ENCODE data around the gene HAVCR1. TPM values are rescaled to one million over a fixed set of nuclear protein-coding genes. Genes with fewer than 3 reads are reported as not detected.
"Not testable (repeated sequence)": the region's sequence is repeated elsewhere in the genome, so short reads cannot be mapped to it uniquely, and the experiment has no call there.

The HAVCR1 gene
- total and polyA plus RNA-seq, 2 experiments from 2014 or later = not detected

DNA sequence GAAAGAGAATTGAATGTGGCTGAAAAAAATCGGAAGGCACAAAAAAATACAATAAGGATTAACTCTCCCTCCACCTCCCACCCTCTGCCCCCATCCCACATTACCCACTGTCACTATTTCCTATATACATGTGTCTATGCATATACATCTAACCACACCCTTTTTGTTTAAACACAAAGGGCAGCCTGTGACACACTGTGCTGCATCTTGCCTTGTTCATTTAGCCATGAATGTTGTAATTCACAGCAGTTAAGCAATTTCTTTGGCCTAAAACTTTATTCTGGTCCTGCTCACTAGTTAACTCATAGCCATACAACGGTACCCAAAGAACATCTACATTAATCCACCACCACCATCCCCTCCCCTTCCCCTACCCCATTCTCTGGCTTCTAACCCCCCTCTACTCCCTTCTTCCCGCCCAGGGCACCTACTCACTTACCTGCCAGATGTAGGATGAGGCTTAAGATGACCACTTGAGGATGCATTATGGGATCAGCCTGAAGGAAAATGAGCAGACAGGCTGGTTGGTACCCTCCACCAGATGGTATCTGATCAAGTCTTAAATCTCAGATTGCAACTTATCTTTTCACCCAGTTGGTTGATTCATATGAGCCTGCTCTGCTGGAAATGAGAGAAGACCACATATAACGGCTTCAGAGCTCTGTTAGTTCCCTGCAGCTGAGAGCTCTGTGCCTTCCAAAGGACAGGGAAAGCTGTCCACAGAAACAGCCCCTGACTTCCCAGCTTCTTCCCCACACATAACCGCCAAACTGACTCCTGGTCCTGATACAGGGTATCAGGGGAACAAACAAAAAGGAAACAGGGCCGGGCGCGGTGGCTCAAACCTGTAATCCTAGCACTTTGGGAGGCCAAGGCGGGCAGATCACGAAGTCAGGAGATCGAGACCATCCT, 1.2 kb downstream of the HAVCR1 start:
- Mint-ChIP-seq H3K27me3 (ENCODE audit: insufficient read depth, low read depth, poor library complexity) (peaks cover 2% of the 10 kb centered on the region), H3K4me3 (no peak overlapping the region), H3K36me3 (ENCODE audit: low read depth) (no peaks in the 10 kb centered on the region), H3K27ac (no peak overlapping the region), H3K4me1 (no peaks in the 10 kb centered on the region), H3K9me3 (no peaks in the 10 kb centered on the region)
- H3F3A ChIP-seq (replicated peaks; ENCODE audit: low read depth) = no peaks in the 10 kb centered on the region
- H3K4me2 ChIP-seq = no peak overlapping the region
- no peaks in the 10 kb centered on the region for H3K27me3 ChIP-seq (ENCODE audit: insufficient read depth)
- peak overlapping the region; percentile 32; the same call in 1 of the 2 replicates for H2AFZ ChIP-seq
- H3K4me3 ChIP-seq = no peak overlapping the region
- no peaks in the 10 kb centered on the region for H3K9me2 ChIP-seq (ENCODE audit: insufficient read depth)
- H3K4me1 ChIP-seq (ENCODE audit: insufficient read depth) = no peaks in the 10 kb centered on the region
- DNase-seq (ENCODE audit: low spot score) (no peak), ATAC-seq (no peak)
- no peaks in the 10 kb centered on the region for H3K36me3 ChIP-seq (ENCODE audit: insufficient read depth)
- no peaks in the 10 kb centered on the region for H4K20me1 ChIP-seq (replicated peaks; ENCODE audit: insufficient read depth)
- TF ChIP-seq, protein P1, sequence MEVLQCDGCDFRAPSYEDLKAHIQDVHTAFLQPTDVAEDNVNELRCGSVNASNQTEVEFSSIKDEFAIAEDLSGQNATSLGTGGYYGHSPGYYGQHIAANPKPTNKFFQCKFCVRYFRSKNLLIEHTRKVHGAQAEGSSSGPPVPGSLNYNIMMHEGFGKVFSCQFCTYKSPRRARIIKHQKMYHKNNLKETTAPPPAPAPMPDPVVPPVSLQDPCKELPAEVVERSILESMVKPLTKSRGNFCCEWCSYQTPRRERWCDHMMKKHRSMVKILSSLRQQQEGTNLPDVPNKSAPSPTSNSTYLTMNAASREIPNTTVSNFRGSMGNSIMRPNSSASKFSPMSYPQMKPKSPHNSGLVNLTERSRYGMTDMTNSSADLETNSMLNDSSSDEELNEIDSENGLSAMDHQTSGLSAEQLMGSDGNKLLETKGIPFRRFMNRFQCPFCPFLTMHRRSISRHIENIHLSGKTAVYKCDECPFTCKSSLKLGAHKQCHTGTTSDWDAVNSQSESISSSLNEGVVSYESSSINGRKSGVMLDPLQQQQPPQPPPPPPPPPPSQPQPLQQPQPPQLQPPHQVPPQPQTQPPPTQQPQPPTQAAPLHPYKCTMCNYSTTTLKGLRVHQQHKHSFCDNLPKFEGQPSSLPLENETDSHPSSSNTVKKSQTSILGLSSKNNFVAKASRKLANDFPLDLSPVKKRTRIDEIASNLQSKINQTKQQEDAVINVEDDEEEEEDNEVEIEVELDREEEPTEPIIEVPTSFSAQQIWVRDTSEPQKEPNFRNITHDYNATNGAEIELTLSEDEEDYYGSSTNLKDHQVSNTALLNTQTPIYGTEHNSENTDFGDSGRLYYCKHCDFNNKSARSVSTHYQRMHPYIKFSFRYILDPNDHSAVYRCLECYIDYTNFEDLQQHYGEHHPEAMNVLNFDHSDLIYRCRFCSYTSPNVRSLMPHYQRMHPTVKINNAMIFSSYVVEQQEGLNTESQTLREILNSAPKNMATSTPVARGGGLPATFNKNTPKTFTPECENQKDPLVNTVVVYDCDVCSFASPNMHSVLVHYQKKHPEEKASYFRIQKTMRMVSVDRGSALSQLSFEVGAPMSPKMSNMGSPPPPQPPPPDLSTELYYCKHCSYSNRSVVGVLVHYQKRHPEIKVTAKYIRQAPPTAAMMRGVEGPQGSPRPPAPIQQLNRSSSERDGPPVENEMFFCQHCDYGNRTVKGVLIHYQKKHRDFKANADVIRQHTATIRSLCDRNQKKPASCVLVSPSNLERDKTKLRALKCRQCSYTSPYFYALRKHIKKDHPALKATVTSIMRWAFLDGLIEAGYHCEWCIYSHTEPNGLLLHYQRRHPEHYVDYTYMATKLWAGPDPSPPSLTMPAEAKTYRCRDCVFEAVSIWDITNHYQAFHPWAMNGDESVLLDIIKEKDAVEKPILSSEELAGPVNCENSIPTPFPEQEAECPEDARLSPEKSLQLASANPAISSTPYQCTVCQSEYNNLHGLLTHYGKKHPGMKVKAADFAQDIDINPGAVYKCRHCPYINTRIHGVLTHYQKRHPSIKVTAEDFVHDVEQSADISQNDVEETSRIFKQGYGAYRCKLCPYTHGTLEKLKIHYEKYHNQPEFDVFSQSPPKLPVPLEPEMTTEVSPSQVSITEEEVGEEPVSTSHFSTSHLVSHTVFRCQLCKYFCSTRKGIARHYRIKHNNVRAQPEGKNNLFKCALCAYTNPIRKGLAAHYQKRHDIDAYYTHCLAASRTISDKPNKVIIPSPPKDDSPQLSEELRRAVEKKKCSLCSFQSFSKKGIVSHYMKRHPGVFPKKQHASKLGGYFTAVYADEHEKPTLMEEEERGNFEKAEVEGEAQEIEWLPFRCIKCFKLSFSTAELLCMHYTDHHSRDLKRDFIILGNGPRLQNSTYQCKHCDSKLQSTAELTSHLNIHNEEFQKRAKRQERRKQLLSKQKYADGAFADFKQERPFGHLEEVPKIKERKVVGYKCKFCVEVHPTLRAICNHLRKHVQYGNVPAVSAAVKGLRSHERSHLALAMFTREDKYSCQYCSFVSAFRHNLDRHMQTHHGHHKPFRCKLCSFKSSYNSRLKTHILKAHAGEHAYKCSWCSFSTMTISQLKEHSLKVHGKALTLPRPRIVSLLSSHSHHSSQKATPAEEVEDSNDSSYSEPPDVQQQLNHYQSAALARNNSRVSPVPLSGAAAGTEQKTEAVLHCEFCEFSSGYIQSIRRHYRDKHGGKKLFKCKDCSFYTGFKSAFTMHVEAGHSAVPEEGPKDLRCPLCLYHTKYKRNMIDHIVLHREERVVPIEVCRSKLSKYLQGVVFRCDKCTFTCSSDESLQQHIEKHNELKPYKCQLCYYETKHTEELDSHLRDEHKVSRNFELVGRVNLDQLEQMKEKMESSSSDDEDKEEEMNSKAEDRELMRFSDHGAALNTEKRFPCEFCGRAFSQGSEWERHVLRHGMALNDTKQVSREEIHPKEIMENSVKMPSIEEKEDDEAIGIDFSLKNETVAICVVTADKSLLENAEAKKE (CRISPR knock-in tag; IDR thresholded peaks at IDR 0.05) = no peak
- TF ChIP-seq JUNB (IDR thresholded peaks at IDR 0.05; ENCODE audit: unreplicated experiment) (no peak), EZH2 (IDR thresholded peaks at IDR 0.05; ENCODE audit: low read depth, unreplicated experiment) (no peak), POLR2AphosphoS5 (IDR thresholded peaks at IDR 0.05; ENCODE audit: low read depth) (no peak), ZNF114 (CRISPR knock-in tag; IDR thresholded peaks at IDR 0.05) (no peak), CREB1 (CRISPR knock-in tag; IDR thresholded peaks at IDR 0.05; ENCODE audit: low read depth) (no peak), NANOG (IDR thresholded peaks at IDR 0.05; ENCODE audit: borderline replicate concordance) (no peak)
- TF ChIP-seq, protein P2, sequence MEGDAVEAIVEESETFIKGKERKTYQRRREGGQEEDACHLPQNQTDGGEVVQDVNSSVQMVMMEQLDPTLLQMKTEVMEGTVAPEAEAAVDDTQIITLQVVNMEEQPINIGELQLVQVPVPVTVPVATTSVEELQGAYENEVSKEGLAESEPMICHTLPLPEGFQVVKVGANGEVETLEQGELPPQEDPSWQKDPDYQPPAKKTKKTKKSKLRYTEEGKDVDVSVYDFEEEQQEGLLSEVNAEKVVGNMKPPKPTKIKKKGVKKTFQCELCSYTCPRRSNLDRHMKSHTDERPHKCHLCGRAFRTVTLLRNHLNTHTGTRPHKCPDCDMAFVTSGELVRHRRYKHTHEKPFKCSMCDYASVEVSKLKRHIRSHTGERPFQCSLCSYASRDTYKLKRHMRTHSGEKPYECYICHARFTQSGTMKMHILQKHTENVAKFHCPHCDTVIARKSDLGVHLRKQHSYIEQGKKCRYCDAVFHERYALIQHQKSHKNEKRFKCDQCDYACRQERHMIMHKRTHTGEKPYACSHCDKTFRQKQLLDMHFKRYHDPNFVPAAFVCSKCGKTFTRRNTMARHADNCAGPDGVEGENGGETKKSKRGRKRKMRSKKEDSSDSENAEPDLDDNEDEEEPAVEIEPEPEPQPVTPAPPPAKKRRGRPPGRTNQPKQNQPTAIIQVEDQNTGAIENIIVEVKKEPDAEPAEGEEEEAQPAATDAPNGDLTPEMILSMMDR (conservative IDR thresholded peaks at IDR 0.05; ENCODE audit: low read depth in 2 of 2) = no peak
- no peak overlapping the region for H3K27ac ChIP-seq (ENCODE audit: low read depth)
- no peaks in the 10 kb centered on the region for H3K79me2 ChIP-seq (replicated peaks; ENCODE audit: insufficient read depth)

DNA sequence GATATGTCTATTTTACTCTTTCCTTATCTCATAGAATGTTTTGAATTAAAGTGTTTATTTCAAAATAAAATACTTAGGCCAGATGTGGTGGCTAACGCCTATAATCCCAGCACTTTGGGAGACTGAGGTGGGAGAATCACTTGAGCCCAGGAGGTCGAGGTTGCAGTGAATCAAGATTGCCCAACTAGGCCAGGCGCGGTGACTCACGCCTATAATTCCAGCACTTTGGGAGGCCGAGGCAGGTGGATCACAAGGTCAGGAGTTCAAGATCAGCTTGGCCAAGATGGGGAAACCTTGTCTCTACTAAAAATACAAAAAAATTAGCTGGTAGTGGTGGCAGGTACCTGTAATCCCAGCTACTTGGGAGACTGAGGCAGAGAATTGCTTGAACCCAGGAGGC, 2.1 kb downstream of the HAVCR1 start:
- not testable (repeated sequence) for DNase-seq (ENCODE audit: low spot score); H4K20me1 ChIP-seq (replicated peaks; ENCODE audit: insufficient read depth); H3K27me3 Mint-ChIP-seq (ENCODE audit: insufficient read depth, low read depth, poor library complexity); H2AFZ ChIP-seq; H3K4me2 ChIP-seq; H3K4me1 ChIP-seq (ENCODE audit: insufficient read depth); H3K9me2 ChIP-seq (ENCODE audit: insufficient read depth); H3K4me3 ChIP-seq; H3K27ac Mint-ChIP-seq; H3K36me3 ChIP-seq (ENCODE audit: insufficient read depth); H3F3A ChIP-seq (replicated peaks; ENCODE audit: low read depth); ATAC-seq; H3K4me1 Mint-ChIP-seq; H3K4me3 Mint-ChIP-seq; H3K27ac ChIP-seq (ENCODE audit: low read depth); H3K36me3 Mint-ChIP-seq (ENCODE audit: low read depth); H3K9me3 Mint-ChIP-seq; H3K79me2 ChIP-seq (replicated peaks; ENCODE audit: insufficient read depth); H3K27me3 ChIP-seq (ENCODE audit: insufficient read depth)
